HEK293 (cell line): ENCODE measurements around the gene CAPN5.
A peak's percentile ranks its signal among the peaks of the same experiment; 100 is the strongest.

Experiments used
- CTCF ChIA-PET: fragments of 350-600 bp; formaldehyde crosslinking; extraction: SDS; loops from one replicate; lab custom pipeline; 2021; ENCODE audit warnings: antibody characterized with exemption; lab: Yijun Ruan, JAX
- POLR2A ChIA-PET: fragments of 300-600 bp; formaldehyde crosslinking; extraction: SDS; loops from one replicate; lab custom pipeline; 2020; ENCODE audit warnings: antibody characterized with exemption, inconsistent platforms; lab: Yijun Ruan, JAX
- H3K27ac ChIP-seq: fragments of 200-500 bp; sonication (Bioruptor generic); 2 replicates; pipeline ENCODE4 v1.5.1; 2014; ENCODE audit warnings: low read depth, low read length, control low read depth, inconsistent platforms; ENCODE audit errors: extremely low read depth
- H3K36me3 ChIP-seq, 2 experiments: fragments of 200-500 bp in 1 of 2; sonication (Bioruptor generic) in 1 of 2; 1 replicate in 1 of 2; 2 replicates in 1 of 2; pipeline ENCODE4 v1.5.1; 2014 to 2017; ENCODE audit warnings: inconsistent platforms in 2 of 2, low read length in 2 of 2; ENCODE audit not compliant: control insufficient read depth in 2 of 2, insufficient read depth in 1 of 2
- H3K4me1 ChIP-seq: fragments of 200-500 bp; sonication (Bioruptor generic); 2 replicates; pipeline ENCODE4 v1.5.1; 2014; ENCODE audit warnings: mild to moderate bottlenecking, low read length, inconsistent platforms; ENCODE audit not compliant: control insufficient read depth, insufficient read depth
- H3K4me3 ChIP-seq: 2 replicates; pipeline ENCODE4 v1.5.1; 2011; ENCODE audit warnings: low read depth, mild to moderate bottlenecking, control low read depth, low read length, moderate library complexity
- H3K9me3 ChIP-seq: fragments of 200-500 bp; sonication (Bioruptor generic); 2 replicates; pipeline ENCODE4 v1.5.1; 2014; ENCODE audit warnings: low read depth, low read length, inconsistent platforms; ENCODE audit not compliant: control insufficient read depth, insufficient read depth
- CTCF ChIP-seq: fragments of 450-650 bp; formaldehyde crosslinking; IDR thresholded peaks from 2 replicates; pipeline ENCODE4 v1.5.1; 2016; ENCODE audit warnings: missing biosample characterization, missing genetic modification characterization
- GLIS1 ChIP-seq: fragments of 450-650 bp; formaldehyde crosslinking; IDR thresholded peaks from 2 replicates; pipeline ENCODE4 v1.5.1; 2016; ENCODE audit warnings: missing biosample characterization, missing genetic modification characterization
- GLIS2 ChIP-seq: fragments of 450-650 bp; formaldehyde crosslinking; IDR thresholded peaks from 2 replicates; pipeline ENCODE4 v1.5.1; 2016; ENCODE audit warnings: missing biosample characterization, missing genetic modification characterization
- IKZF3 ChIP-seq: fragments of 450-650 bp; IDR thresholded peaks from 2 replicates; pipeline ENCODE4 v1.5.0; 2018; ENCODE audit warnings: missing biosample characterization, mild to moderate bottlenecking, missing genetic modification characterization, moderate library complexity
- KLF10 ChIP-seq: fragments of 450-650 bp; IDR thresholded peaks from 2 replicates; pipeline ENCODE4 v1.5.1; 2018; ENCODE audit warnings: missing biosample characterization, mild to moderate bottlenecking, missing genetic modification characterization
- KLF16 ChIP-seq: fragments of 450-650 bp; formaldehyde crosslinking; IDR thresholded peaks from 2 replicates; pipeline ENCODE4 v1.5.1; 2017; ENCODE audit warnings: missing biosample characterization, missing genetic modification characterization
- SCRT1 ChIP-seq: fragments of 450-650 bp; formaldehyde crosslinking; IDR thresholded peaks from 2 replicates; pipeline ENCODE4 v1.5.1; 2016; ENCODE audit warnings: missing biosample characterization, missing genetic modification characterization, borderline replicate concordance
- ZBTB17 ChIP-seq: fragments of 450-650 bp; formaldehyde crosslinking; IDR thresholded peaks from 2 replicates; pipeline ENCODE4 v1.5.1; 2016; ENCODE audit warnings: missing biosample characterization, missing genetic modification characterization
- ZBTB20 ChIP-seq: fragments of 450-650 bp; formaldehyde crosslinking; IDR thresholded peaks from 2 replicates; pipeline ENCODE4 v1.5.1; 2016; ENCODE audit warnings: missing biosample characterization, missing genetic modification characterization
- ZBTB26 ChIP-seq: fragments of 450-650 bp; formaldehyde crosslinking; optimal IDR thresholded peaks from 2 replicates; pipeline ENCODE3; 2016; ENCODE audit warnings: missing biosample characterization, mild to moderate bottlenecking, missing genetic modification characterization
- ZBTB48 ChIP-seq: fragments of 450-650 bp; formaldehyde crosslinking; IDR thresholded peaks from 2 replicates; pipeline ENCODE4 v1.5.1; 2016; ENCODE audit warnings: missing biosample characterization, missing genetic modification characterization
- ZBTB8A ChIP-seq: fragments of 450-650 bp; formaldehyde crosslinking; IDR thresholded peaks from 2 replicates; pipeline ENCODE4 v1.5.1; 2016; ENCODE audit warnings: missing biosample characterization, missing genetic modification characterization
- ZNF544 ChIP-seq: fragments of 450-650 bp; formaldehyde crosslinking; IDR thresholded peaks from 2 replicates; pipeline ENCODE4 v1.5.0; 2017; ENCODE audit warnings: missing biosample characterization, missing genetic modification characterization
- ZNF560 ChIP-seq: fragments of 450-650 bp; formaldehyde crosslinking; IDR thresholded peaks from 2 replicates; pipeline ENCODE4 v1.5.1; 2017; ENCODE audit warnings: missing biosample characterization, missing genetic modification characterization, borderline replicate concordance
- ZNF561 ChIP-seq: fragments of 450-650 bp; IDR thresholded peaks from 2 replicates; pipeline ENCODE4 v1.5.1; 2018; ENCODE audit warnings: missing biosample characterization, missing genetic modification characterization, borderline replicate concordance
- ZNF596 ChIP-seq: fragments of 450-650 bp; IDR thresholded peaks from 2 replicates; pipeline ENCODE4 v1.5.0; 2018; ENCODE audit warnings: missing biosample characterization, mild to moderate bottlenecking, missing genetic modification characterization, moderate library complexity
- ZNF600 ChIP-seq: fragments of 450-650 bp; formaldehyde crosslinking; IDR thresholded peaks from 2 replicates; pipeline ENCODE4 v1.5.1; 2016; ENCODE audit warnings: missing biosample characterization, missing genetic modification characterization
- ZNF610 ChIP-seq: fragments of 450-650 bp; formaldehyde crosslinking; IDR thresholded peaks from 2 replicates; pipeline ENCODE4 v1.5.1; 2016; ENCODE audit warnings: missing biosample characterization, missing genetic modification characterization, borderline replicate concordance
- ZNF621 ChIP-seq: fragments of 450-650 bp; formaldehyde crosslinking; IDR thresholded peaks from 2 replicates; pipeline ENCODE4 v1.5.1; 2017; ENCODE audit warnings: missing biosample characterization, missing genetic modification characterization
- ZNF660 ChIP-seq: fragments of 450-650 bp; IDR thresholded peaks from 2 replicates; pipeline ENCODE4 v1.5.1; 2018; ENCODE audit warnings: missing biosample characterization, mild to moderate bottlenecking, missing genetic modification characterization
- ZSCAN30 ChIP-seq: fragments of 450-650 bp; IDR thresholded peaks from 2 replicates; pipeline ENCODE4 v1.5.1; 2018; ENCODE audit warnings: missing biosample characterization, mild to moderate bottlenecking, missing genetic modification characterization, moderate library complexity
- TF ChIP-seq, protein P1 (sequence below): fragments of 450-650 bp; formaldehyde crosslinking; IDR thresholded peaks from 2 replicates; pipeline ENCODE4 v1.5.1; 2016; ENCODE audit warnings: missing biosample characterization, missing genetic modification characterization
- TF ChIP-seq, protein P2 (sequence below): fragments of 450-650 bp; formaldehyde crosslinking; IDR thresholded peaks from 2 replicates; pipeline ENCODE4 v1.5.1; 2016; ENCODE audit warnings: missing biosample characterization, missing genetic modification characterization
- TF ChIP-seq, protein P3 (sequence below): fragments of 450-650 bp; formaldehyde crosslinking; IDR thresholded peaks from 2 replicates; pipeline ENCODE4 v1.5.1; 2016; ENCODE audit warnings: missing biosample characterization, missing genetic modification characterization
- TF ChIP-seq, protein P4 (sequence below): fragments of 450-650 bp; formaldehyde crosslinking; IDR thresholded peaks from 2 replicates; pipeline ENCODE4 v1.5.1; 2016; ENCODE audit warnings: missing biosample characterization, missing genetic modification characterization
- TF ChIP-seq, protein P5 (sequence below): fragments of 450-650 bp; formaldehyde crosslinking; IDR thresholded peaks from 2 replicates; pipeline ENCODE4 v1.5.1; 2017; ENCODE audit warnings: missing biosample characterization, missing genetic modification characterization

CAPN5 gene

DNA sequence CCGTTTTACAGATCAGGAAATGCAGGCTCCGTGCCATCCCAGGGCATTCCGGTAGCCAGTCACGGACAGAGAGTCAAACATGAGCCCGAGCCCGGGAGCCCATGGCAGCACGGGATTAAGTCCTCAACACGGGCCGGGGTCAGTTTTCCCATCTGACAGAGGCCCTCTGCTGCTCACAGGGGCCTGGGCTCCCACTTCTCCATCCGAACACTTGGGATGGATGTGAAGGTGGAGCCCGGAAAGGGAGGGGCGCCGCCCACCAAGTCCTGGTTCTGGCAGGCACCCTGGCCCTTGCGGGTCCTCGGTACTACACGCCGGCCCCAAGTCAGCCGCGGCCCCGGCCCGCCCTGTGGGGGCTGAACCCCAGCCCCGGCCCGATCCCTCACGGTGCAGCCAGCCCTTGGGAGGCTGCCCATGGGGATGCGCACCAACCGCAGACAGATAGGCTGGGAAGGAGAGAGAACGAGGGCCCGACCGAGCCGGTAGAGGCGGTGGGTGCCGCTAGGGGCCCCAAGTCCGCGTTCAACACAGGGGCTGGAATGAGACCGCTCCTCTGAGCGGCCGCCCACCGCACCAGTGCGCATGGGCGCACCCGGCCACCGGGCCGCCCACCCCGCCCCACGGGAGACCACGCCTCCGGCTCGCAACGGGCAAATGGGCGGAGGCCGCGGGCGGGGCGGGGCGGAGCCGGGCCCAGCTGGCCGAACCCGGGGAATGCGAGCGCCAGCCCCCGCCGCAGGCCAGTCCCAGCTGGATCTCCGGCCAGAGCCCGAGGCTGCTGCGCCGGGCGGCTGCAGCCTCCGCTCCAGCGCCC, at the start of gene CAPN5:
TSS of gene CAPN5 (plus strand) at position 743 of the 814 bp plus-strand sequence. CDS start 17,916 bp downstream, outside the sequence.
- ChIA-PET POLR2A (interaction anchor here (0.6 kb wide), 2 partner anchors 19 to 25 kb away, joined by 3 to 4 read pairs; no protein-coding TSS in a partner anchor), CTCF (interaction anchor here (0.5 to 2.2 kb wide), 5 partner anchors 19 to 809 kb away, joined by 3 to 14 read pairs (median 4); no protein-coding TSS in a partner anchor)
- Histone ChIP-seq H3K4me3 (peak within 1 kb of the TSS; percentile 64), H3K27ac (no peak within 1 kb of the TSS; the same call in 1 of the 2 replicates), H3K36me3 (no peaks in the 10 kb centered on the region), H3K9me3 (no peaks in the 10 kb centered on the region), H3K4me1 (no peaks in the 10 kb centered on the region)
- TF ChIP-seq ZNF561 (tag by site-specific recombination), result peak; percentile 69; the same call in 1 of the 2 replicates
- TF ChIP-seq GLIS1 (tag by site-specific recombination), result peak; percentile 31
- TF ChIP-seq ZNF660, result peak; percentile 30
- TF ChIP-seq SCRT1, result no peak
- peak; percentile 42 for TF ChIP-seq GLIS2 (tag by site-specific recombination)
- TF ChIP-seq, protein P1, sequence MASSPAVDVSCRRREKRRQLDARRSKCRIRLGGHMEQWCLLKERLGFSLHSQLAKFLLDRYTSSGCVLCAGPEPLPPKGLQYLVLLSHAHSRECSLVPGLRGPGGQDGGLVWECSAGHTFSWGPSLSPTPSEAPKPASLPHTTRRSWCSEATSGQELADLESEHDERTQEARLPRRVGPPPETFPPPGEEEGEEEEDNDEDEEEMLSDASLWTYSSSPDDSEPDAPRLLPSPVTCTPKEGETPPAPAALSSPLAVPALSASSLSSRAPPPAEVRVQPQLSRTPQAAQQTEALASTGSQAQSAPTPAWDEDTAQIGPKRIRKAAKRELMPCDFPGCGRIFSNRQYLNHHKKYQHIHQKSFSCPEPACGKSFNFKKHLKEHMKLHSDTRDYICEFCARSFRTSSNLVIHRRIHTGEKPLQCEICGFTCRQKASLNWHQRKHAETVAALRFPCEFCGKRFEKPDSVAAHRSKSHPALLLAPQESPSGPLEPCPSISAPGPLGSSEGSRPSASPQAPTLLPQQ (tag by site-specific recombination), result 0 out of 2 replicates have a peak, but pooled peaks have one; percentile 35
- peak; percentile 85 for TF ChIP-seq ZBTB20 (tag by site-specific recombination)
- TF ChIP-seq, protein P2, sequence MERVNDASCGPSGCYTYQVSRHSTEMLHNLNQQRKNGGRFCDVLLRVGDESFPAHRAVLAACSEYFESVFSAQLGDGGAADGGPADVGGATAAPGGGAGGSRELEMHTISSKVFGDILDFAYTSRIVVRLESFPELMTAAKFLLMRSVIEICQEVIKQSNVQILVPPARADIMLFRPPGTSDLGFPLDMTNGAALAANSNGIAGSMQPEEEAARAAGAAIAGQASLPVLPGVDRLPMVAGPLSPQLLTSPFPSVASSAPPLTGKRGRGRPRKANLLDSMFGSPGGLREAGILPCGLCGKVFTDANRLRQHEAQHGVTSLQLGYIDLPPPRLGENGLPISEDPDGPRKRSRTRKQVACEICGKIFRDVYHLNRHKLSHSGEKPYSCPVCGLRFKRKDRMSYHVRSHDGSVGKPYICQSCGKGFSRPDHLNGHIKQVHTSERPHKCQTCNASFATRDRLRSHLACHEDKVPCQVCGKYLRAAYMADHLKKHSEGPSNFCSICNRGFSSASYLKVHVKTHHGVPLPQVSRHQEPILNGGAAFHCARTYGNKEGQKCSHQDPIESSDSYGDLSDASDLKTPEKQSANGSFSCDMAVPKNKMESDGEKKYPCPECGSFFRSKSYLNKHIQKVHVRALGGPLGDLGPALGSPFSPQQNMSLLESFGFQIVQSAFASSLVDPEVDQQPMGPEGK, result peak; percentile 68
- TF ChIP-seq ZBTB17 (tag by site-specific recombination), result no peak
- TF ChIP-seq, protein P3, sequence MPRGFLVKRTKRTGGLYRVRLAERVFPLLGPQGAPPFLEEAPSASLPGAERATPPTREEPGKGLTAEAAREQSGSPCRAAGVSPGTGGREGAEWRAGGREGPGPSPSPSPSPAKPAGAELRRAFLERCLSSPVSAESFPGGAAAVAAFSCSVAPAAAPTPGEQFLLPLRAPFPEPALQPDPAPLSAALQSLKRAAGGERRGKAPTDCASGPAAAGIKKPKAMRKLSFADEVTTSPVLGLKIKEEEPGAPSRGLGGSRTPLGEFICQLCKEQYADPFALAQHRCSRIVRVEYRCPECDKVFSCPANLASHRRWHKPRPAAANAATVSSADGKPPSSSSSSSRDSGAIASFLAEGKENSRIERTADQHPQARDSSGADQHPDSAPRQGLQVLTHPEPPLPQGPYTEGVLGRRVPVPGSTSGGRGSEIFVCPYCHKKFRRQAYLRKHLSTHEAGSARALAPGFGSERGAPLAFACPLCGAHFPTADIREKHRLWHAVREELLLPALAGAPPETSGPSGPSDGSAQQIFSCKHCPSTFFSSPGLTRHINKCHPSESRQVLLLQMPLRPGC (tag by site-specific recombination), result no peak
- peak; percentile 69 for TF ChIP-seq ZBTB48 (tag by site-specific recombination)
- TF ChIP-seq ZBTB8A (tag by site-specific recombination), result peak; percentile 66
- TF ChIP-seq CTCF (tag by site-specific recombination), result peak; percentile 48
- peak; percentile 43 for TF ChIP-seq ZBTB26 (tag by site-specific recombination)
- peak; percentile 56 for TF ChIP-seq ZSCAN30
- TF ChIP-seq, protein P4, sequence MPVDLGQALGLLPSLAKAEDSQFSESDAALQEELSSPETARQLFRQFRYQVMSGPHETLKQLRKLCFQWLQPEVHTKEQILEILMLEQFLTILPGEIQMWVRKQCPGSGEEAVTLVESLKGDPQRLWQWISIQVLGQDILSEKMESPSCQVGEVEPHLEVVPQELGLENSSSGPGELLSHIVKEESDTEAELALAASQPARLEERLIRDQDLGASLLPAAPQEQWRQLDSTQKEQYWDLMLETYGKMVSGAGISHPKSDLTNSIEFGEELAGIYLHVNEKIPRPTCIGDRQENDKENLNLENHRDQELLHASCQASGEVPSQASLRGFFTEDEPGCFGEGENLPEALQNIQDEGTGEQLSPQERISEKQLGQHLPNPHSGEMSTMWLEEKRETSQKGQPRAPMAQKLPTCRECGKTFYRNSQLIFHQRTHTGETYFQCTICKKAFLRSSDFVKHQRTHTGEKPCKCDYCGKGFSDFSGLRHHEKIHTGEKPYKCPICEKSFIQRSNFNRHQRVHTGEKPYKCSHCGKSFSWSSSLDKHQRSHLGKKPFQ (tag by site-specific recombination), result no peak
- peak; percentile 54; the same call in 1 of the 2 replicates for TF ChIP-seq ZNF610 (tag by site-specific recombination)
- TF ChIP-seq KLF10 (tag by site-specific recombination), result peak; percentile 91
- no peak for TF ChIP-seq ZNF560
- TF ChIP-seq ZNF600, result peak; percentile 80
- 0 out of 2 replicates have a peak, but pooled peaks have one; percentile 4 for TF ChIP-seq ZNF596 (tag by site-specific recombination)
- TF ChIP-seq ZNF544, result no peak
- no peak for TF ChIP-seq ZNF621 (tag by site-specific recombination)
- peak; percentile 56; the same call in 1 of the 2 replicates for TF ChIP-seq IKZF3
- TF ChIP-seq, protein P5, sequence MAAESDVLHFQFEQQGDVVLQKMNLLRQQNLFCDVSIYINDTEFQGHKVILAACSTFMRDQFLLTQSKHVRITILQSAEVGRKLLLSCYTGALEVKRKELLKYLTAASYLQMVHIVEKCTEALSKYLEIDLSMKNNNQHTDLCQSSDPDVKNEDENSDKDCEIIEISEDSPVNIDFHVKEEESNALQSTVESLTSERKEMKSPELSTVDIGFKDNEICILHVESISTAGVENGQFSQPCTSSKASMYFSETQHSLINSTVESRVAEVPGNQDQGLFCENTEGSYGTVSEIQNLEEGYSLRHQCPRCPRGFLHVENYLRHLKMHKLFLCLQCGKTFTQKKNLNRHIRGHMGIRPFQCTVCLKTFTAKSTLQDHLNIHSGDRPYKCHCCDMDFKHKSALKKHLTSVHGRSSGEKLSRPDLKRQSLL (tag by site-specific recombination), result peak; percentile 66; the same call in 1 of the 2 replicates
- peak; percentile 50; the same call in 1 of the 2 replicates for TF ChIP-seq KLF16 (tag by site-specific recombination)
